Measurements from ENCODE around the gene DNAH1. TPM values are rescaled to one million over a fixed set of nuclear protein-coding genes. Genes with fewer than 3 reads are reported as not detected.

The DNAH1 gene
- total and polyA plus RNA-seq, 7 donors = 1.2 to 8.6 (median 4.6) TPM

DNA sequence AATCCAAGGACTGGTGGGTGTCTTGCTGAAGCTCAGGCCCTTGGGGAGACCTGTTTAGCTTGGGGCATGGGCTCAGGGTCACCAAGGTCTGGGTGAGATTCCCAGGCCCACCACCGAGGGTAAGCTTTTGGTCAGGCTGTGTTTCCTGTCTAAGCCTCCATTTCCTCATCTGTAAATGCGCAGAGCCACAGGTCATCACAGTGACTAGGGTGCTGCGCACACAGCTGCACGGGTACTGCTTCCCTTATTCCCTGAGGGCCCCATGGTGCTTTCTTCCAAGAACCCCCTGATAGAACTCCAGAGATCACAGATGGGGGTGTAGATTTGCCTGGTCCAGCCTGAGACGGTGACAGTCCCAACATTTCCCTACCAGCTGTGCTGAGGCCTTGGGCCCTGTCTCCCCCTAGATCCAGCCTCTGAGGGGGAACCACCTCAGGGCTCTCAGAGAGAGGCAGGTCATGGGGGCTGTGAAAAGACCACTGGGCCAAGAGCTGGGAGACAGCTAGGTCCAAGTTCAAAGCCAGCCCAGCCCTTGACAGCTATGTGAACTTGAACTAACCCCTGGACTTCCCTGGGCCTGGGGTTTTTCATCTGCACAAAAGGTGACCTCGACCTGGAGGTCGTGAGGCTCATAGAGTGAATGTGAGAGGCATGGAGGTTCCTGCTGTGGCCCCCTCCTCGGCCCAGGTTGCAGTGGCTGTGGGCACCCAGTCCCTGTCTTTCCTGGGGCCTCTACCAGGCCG, 68.1 kb downstream of the DNAH1 start:
- DNase-seq = no peak
- Histone ChIP-seq H3K36me3 (no peaks in the 10 kb centered on the region), H3K27me3 (no peaks in the 10 kb centered on the region), H3K4me3 (no peak overlapping the region), H3K4me1 (no peaks in the 10 kb centered on the region), H3K9me3 (no peaks in the 10 kb centered on the region), H3K27ac (no peak overlapping the region)
- no peak for TF ChIP-seq CTCF (IDR thresholded peaks at IDR 0.05)
- intact Hi-C loops (cut with DNase I) = no loop called here
- 82 to 87% methylated on average over 9 of the region's 9 CpGs for WGBS, 2 donors

- WGBS, 2 donors = 79 to 83% methylated on average over 10 of the region's 10 CpGs
- Histone ChIP-seq H3K27me3 (no peaks in the 10 kb centered on the region), H3K36me3 (no peaks in the 10 kb centered on the region), H3K4me1 (no peaks in the 10 kb centered on the region), H3K27ac (no peak overlapping the region), H3K9me3 (no peaks in the 10 kb centered on the region), H3K4me3 (no peak overlapping the region)
- DNase-seq = no peak
- intact Hi-C loops (cut with DNase I) = no loop called here
- TF ChIP-seq EP300 (IDR thresholded peaks at IDR 0.05) = no peak
- no peak for TF ChIP-seq POLR2AphosphoS5 (IDR thresholded peaks at IDR 0.05)
- TF ChIP-seq CTCF (IDR thresholded peaks at IDR 0.05) = no peak
- no peak for TF ChIP-seq POLR2A (IDR thresholded peaks at IDR 0.05)
Observed at GRCh38 chr3:52385157-52385556, 69.0 kb downstream of the DNAH1 start.

DNA sequence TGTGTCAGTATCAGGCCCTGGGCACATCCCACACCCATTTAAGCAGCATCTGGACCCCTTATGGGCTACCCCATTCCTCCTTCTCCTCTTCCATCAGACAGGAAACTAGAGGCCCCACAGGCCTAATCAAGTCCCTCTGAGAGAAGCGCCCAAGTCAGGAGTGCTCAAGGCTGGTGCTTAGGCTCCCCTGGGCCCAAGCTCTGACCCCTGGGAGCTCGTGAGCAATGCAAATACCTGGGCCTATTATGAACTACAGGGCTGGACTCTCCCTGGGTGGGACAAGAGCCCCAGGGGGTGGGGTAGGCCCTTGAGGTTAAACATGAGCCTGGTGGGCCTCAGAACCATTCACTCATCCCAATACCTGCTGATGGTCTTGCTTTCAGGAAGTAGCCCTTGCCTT, 71.4 kb downstream of the DNAH1 start:
- Histone ChIP-seq H3K4me1 (no peaks in the 10 kb centered on the region), H3K27ac (no peak overlapping the region), H3K27me3 (no peaks in the 10 kb centered on the region), H3K9me3 (no peaks in the 10 kb centered on the region), H3K36me3 (peaks cover 0 to 9% (median 0%) of the 10 kb centered on the region in 4 donors), H3K4me3 (no peak overlapping the region)
- intact Hi-C loops (cut with DNase I) = no loop called here
- no peak for TF ChIP-seq CTCF (IDR thresholded peaks at IDR 0.05)
- TF ChIP-seq POLR2A (IDR thresholded peaks at IDR 0.05) = no peak
- TF ChIP-seq POLR2AphosphoS5 (IDR thresholded peaks at IDR 0.05) = no peak
- TF ChIP-seq EP300 (IDR thresholded peaks at IDR 0.05) = no peak
- 89 to 91% methylated on average over 2 of the region's 2 CpGs for WGBS, 2 donors
- DNase-seq = no peak

DNA sequence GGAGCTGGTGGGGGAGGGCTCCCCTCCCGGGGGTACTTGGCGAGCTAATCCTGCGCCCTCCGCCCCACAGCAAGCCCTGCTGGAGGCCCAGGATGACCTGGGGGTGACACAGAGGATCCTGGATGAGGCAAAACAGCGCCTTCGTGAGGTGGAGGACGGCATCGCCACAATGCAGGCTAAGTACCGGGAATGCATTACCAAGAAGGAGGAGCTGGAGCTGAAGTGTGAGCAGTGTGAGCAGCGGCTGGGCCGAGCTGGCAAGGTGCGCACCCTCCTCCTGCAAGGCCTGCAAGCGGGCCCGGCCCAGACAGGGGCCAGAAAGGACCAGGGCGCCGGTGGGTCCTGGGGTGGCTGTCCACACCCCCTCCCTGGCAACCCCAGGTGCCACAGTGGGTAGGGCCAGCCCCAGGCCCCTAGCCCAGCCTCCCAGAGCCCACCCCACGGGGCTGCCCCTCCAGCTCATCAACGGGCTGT, 72.3 kb downstream of the DNAH1 start:
- Histone ChIP-seq H3K9me3 (no peaks in the 10 kb centered on the region), H3K4me3 (no peak overlapping the region), H3K27ac (no peak overlapping the region), H3K4me1 (no peaks in the 10 kb centered on the region), H3K27me3 (no peaks in the 10 kb centered on the region), H3K36me3 (peaks cover 0 to 16% (median 0%) of the 10 kb centered on the region in 4 donors)
- TF ChIP-seq POLR2A (IDR thresholded peaks at IDR 0.05) (no peak), POLR2AphosphoS5 (IDR thresholded peaks at IDR 0.05) (no peak), CTCF (IDR thresholded peaks at IDR 0.05) (no peak), EP300 (IDR thresholded peaks at IDR 0.05) (no peak)
- 89 to 92% methylated on average over 18 of the region's 18 CpGs for WGBS, 2 donors
- intact Hi-C loops (cut with DNase I) = no loop called here
- DNase-seq = no peak

GRCh38 chr3:52388933-52389332, 72.8 kb downstream of the DNAH1 start:
- intact Hi-C loops (cut with DNase I) = no loop called here
- Histone ChIP-seq H3K27me3 (no peaks in the 10 kb centered on the region), H3K27ac (no peak overlapping the region), H3K9me3 (no peaks in the 10 kb centered on the region), H3K4me1 (no peaks in the 10 kb centered on the region), H3K4me3 (no peak overlapping the region), H3K36me3 (peaks cover 0 to 16% (median 0%) of the 10 kb centered on the region in 4 donors)
- WGBS, 2 donors = 94% methylated on average over 9 of the region's 9 CpGs
- TF ChIP-seq EP300 (IDR thresholded peaks at IDR 0.05) (no peak), CTCF (IDR thresholded peaks at IDR 0.05) (no peak), POLR2A (IDR thresholded peaks at IDR 0.05) (no peak), POLR2AphosphoS5 (IDR thresholded peaks at IDR 0.05) (no peak)
- DNase-seq = no peak
